ENCODE measurements around the gene RPTOR. TPM values are rescaled to one million over a fixed set of nuclear protein-coding genes. Genes with fewer than 3 reads are reported as not detected.

RPTOR gene
- total and polyA plus RNA-seq, 2 donors (not counting 3 experiments of a cell fraction or from before 2014, with no cell fraction given) = 10.7 to 41.8 TPM

- dilution Hi-C loops (cut with MboI; ENCODE audit: extremely low pct_ligation_motif_present, low sequenced_read_pairs) = no loop called here
Measured at GRCh38 chr17:80704894-80705293, 160.3 kb downstream of the RPTOR start.

GRCh38 chr17:80705988-80706387 lies 161.3 kb downstream of the RPTOR start:
- no peaks in the 10 kb centered on the region for H3K27me3 ChIP-seq (ENCODE audit: control insufficient read depth in 2 of 2, insufficient read depth in 2 of 2, low read length in 2 of 2)
- CTCF ChIA-PET = no interaction called here
- no peak overlapping the region for H3K4me3 ChIP-seq (replicated peaks in 1 of 3; ENCODE audit: insufficient read depth in 1 of 3, low read depth in 1 of 3, low read length in 3 of 3)
- TF ChIP-seq GATA2 (IDR thresholded peaks at IDR 0.05; ENCODE audit: insufficient read depth, insufficient read length, low read depth, low read length) (no peak), MYC (IDR thresholded peaks at IDR 0.05; ENCODE audit: low read depth, low read length) (no peak), FOS (IDR thresholded peaks at IDR 0.05; ENCODE audit: borderline replicate concordance, insufficient read depth, low read length) (no peak), POLR2AphosphoS5 (IDR thresholded peaks at IDR 0.05; ENCODE audit: insufficient read depth, low read depth, low read length) (no peak), EZH2 (IDR thresholded peaks at IDR 0.05; ENCODE audit: borderline replicate concordance, low read depth, low read length, severe bottlenecking) (no peak), MAX (IDR thresholded peaks at IDR 0.05; ENCODE audit: insufficient read depth, insufficient read length) (no peak), POLR2A (IDR thresholded peaks at IDR 0.05; ENCODE audit: low read depth, low read length) (no peak), JUN (IDR thresholded peaks at IDR 0.05; ENCODE audit: borderline replicate concordance, insufficient read depth, insufficient read length, low read depth) (no peak), CTCF (IDR thresholded peaks at IDR 0.05; ENCODE audit: extremely low read depth in 1 of 2, insufficient read depth in 1 of 2, low read depth in 1 of 2, low read length in 2 of 2) (no peak)
- H3K4me1 ChIP-seq (ENCODE audit: control insufficient read depth, extremely low read depth, insufficient read depth, low read length) = no peaks in the 10 kb centered on the region
- H3K36me3 ChIP-seq (ENCODE audit: control insufficient read depth in 2 of 2, extremely low read depth in 1 of 2, insufficient read depth in 2 of 2, low read length in 2 of 2) = peaks cover 0 to 6% of the 10 kb centered on the region in 2 experiments
- H3K9me3 ChIP-seq (replicated peaks; ENCODE audit: control insufficient read depth, insufficient read depth, low read length) = no peaks in the 10 kb centered on the region
- no peak overlapping the region for H2AFZ ChIP-seq (ENCODE audit: low read depth, low read length)
- H3K9me1 ChIP-seq (replicated peaks; ENCODE audit: control insufficient read depth, extremely low read depth, insufficient read depth, low read length) = no peaks in the 10 kb centered on the region
- no peak overlapping the region for H3K9ac ChIP-seq (replicated peaks; ENCODE audit: extremely low read depth, insufficient read depth, low read length)
- BruUV-seq (replicated peaks) = no TSS peak
- no peaks in the 10 kb centered on the region for H3K79me2 ChIP-seq (ENCODE audit: control insufficient read depth, insufficient read depth, low read length)
- no peak overlapping the region for H3K27ac ChIP-seq (ENCODE audit: insufficient read depth, low read depth, low read length)
- intact Hi-C loops (cut with micrococcal nuclease) = no loop called here
- no peak for FAIRE-seq
- H4K20me1 ChIP-seq (replicated peaks; ENCODE audit: control insufficient read depth, extremely low read depth, insufficient read depth, low read length) = no peaks in the 10 kb centered on the region
- dilution Hi-C loops (cut with MboI; ENCODE audit: extremely low pct_ligation_motif_present, low sequenced_read_pairs) = no loop called here
- no peak for DNase-seq (ENCODE audit: low read depth, low spot score)
- no peak overlapping the region for H3K4me2 ChIP-seq (ENCODE audit: insufficient read depth, low read length)
- POLR2A ChIA-PET = no interaction called here

More at GRCh38 chr17:80704894-80705293, 160.3 kb downstream of the RPTOR start:
- Histone ChIP-seq H3K27ac (ENCODE audit: insufficient read depth, low read depth, low read length) (no peak overlapping the region), H2AFZ (ENCODE audit: low read depth, low read length) (no peak overlapping the region), H3K79me2 (ENCODE audit: control insufficient read depth, insufficient read depth, low read length) (peaks cover 8% of the 10 kb centered on the region), H3K36me3 (ENCODE audit: control insufficient read depth in 2 of 2, extremely low read depth in 1 of 2, insufficient read depth in 2 of 2, low read length in 2 of 2) (peaks cover 0 to 6% of the 10 kb centered on the region in 2 experiments), H3K4me2 (ENCODE audit: insufficient read depth, low read length) (no peak overlapping the region), H3K9ac (replicated peaks; ENCODE audit: extremely low read depth, insufficient read depth, low read length) (no peak overlapping the region), H3K4me1 (ENCODE audit: control insufficient read depth, extremely low read depth, insufficient read depth, low read length) (no peaks in the 10 kb centered on the region), H3K9me3 (replicated peaks; ENCODE audit: control insufficient read depth, insufficient read depth, low read length) (no peaks in the 10 kb centered on the region), H4K20me1 (replicated peaks; ENCODE audit: control insufficient read depth, extremely low read depth, insufficient read depth, low read length) (no peaks in the 10 kb centered on the region), H3K4me3 (replicated peaks in 1 of 3; ENCODE audit: insufficient read depth in 1 of 3, low read depth in 1 of 3, low read length in 3 of 3) (no peak overlapping the region), H3K9me1 (replicated peaks; ENCODE audit: control insufficient read depth, extremely low read depth, insufficient read depth, low read length) (no peaks in the 10 kb centered on the region), H3K27me3 (ENCODE audit: control insufficient read depth in 2 of 2, insufficient read depth in 2 of 2, low read length in 2 of 2) (no peaks in the 10 kb centered on the region)
- DNase-seq (ENCODE audit: low read depth, low spot score) = no peak
- BruUV-seq (replicated peaks) = no TSS peak
- CTCF ChIA-PET = interaction anchor here (1.4 to 1.6 kb wide), 2 partner anchors 9 to 17 kb away, joined by 3 to 4 read pairs; no protein-coding TSS in a partner anchor
- intact Hi-C loops (cut with micrococcal nuclease) = no loop called here
- FAIRE-seq = no peak
- TF ChIP-seq GATA2 (IDR thresholded peaks at IDR 0.05; ENCODE audit: insufficient read depth, insufficient read length, low read depth, low read length) = no peak
- no peak for TF ChIP-seq CTCF (IDR thresholded peaks at IDR 0.05; ENCODE audit: extremely low read depth in 1 of 2, insufficient read depth in 1 of 2, low read depth in 1 of 2, low read length in 2 of 2)
- TF ChIP-seq EZH2 (IDR thresholded peaks at IDR 0.05; ENCODE audit: borderline replicate concordance, low read depth, low read length, severe bottlenecking) = no peak
- TF ChIP-seq MYC (IDR thresholded peaks at IDR 0.05; ENCODE audit: low read depth, low read length) = no peak
- POLR2A ChIA-PET = no interaction called here

Data from endothelial cell of umbilical vein (primary cell).